Measurements from ENCODE around the gene TRAPPC6A. TPM values are rescaled to one million over a fixed set of nuclear protein-coding genes. Genes with fewer than 3 reads are reported as not detected.

Gene TRAPPC6A
- total and polyA plus RNA-seq, 2 donors (not counting 1 experiment from before 2014, with no cell fraction given) = 40.3 to 79.0 TPM

DNA sequence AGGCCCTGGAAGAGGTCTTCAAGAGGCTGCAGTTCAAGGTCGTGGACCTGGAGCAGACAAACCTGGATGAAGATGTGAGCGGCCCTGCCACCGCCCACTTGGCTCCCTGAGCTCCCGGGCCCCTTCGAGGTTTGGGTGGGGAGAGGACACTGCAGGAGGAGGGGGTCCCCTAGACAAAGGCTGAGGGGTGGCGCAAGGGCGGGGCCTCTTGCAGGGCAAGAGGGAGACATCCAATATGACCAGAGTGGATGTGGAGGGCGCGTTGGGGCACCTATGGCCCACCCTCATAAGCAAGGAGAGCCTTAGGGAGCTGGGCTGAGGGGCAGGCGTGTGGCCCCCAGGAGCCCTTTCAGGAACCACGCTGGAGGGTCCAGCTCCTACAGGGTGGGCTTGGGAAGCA lies 37.5 kb downstream of the TRAPPC6A start:
- peaks cover 38% of the 10 kb centered on the region for H3K79me2 ChIP-seq (ENCODE audit: control insufficient read depth, insufficient read depth, low read length)
- Mint-ChIP-seq H3K27ac (no peak overlapping the region), H3K4me3 (no peak overlapping the region), H3K9me3 (ENCODE audit: insufficient read depth) (no peaks in the 10 kb centered on the region), H3K27me3 (no peaks in the 10 kb centered on the region), H3K4me1 (peaks cover 26% of the 10 kb centered on the region)
- H2AFZ ChIP-seq (ENCODE audit: insufficient read depth, low read depth, low read length, poor library complexity, severe bottlenecking) = no peak overlapping the region
- H3K4me3 ChIP-seq (ENCODE audit: control extremely low read depth in 1 of 5, extremely low read depth in 1 of 5, insufficient read depth in 1 of 5, low read depth in 2 of 5, low read length in 4 of 5) = no peak overlapping the region
- DNase-seq = no peak
- ATAC-seq (ENCODE audit: low read depth) = no peak
- ChIA-PET POLR2A (no interaction called here), CTCF (no interaction called here)
- H3K4me2 ChIP-seq (replicated peaks; ENCODE audit: low read depth, low read length, poor library complexity, severe bottlenecking) = no peak overlapping the region
- H3K27ac ChIP-seq (ENCODE audit: low read length in 2 of 2) = no peak overlapping the region
- H3K9ac ChIP-seq (ENCODE audit: low read length) = no peak overlapping the region
- intact Hi-C loops (cut with micrococcal nuclease) = no loop called here
- H3K36me3 ChIP-seq (replicated peaks in 1 of 2; ENCODE audit: control extremely low read depth in 1 of 2, control insufficient read depth in 1 of 2, extremely low read depth in 1 of 2, insufficient read depth in 2 of 2, low read length in 1 of 2) = peaks cover 0 to 15% of the 10 kb centered on the region in 2 experiments
- peaks cover 22 to 29% of the 10 kb centered on the region in 2 donors for H3K4me1 ChIP-seq (ENCODE audit: control insufficient read depth in 2 of 2, insufficient read depth in 2 of 2, low read length in 2 of 2)
- H4K20me1 ChIP-seq (ENCODE audit: control insufficient read depth, insufficient read depth, low read length, poor library complexity, severe bottlenecking) = peaks cover 13% of the 10 kb centered on the region
- WGBS (ENCODE audit: insufficient coverage) = 97% methylated on average over 11 of the region's 11 CpGs
- TF ChIP-seq EZH2 (IDR thresholded peaks at IDR 0.05; ENCODE audit: borderline replicate concordance, insufficient read depth, low read depth, low read length, poor library complexity, severe bottlenecking) = no peak
- TF ChIP-seq, protein P1, sequence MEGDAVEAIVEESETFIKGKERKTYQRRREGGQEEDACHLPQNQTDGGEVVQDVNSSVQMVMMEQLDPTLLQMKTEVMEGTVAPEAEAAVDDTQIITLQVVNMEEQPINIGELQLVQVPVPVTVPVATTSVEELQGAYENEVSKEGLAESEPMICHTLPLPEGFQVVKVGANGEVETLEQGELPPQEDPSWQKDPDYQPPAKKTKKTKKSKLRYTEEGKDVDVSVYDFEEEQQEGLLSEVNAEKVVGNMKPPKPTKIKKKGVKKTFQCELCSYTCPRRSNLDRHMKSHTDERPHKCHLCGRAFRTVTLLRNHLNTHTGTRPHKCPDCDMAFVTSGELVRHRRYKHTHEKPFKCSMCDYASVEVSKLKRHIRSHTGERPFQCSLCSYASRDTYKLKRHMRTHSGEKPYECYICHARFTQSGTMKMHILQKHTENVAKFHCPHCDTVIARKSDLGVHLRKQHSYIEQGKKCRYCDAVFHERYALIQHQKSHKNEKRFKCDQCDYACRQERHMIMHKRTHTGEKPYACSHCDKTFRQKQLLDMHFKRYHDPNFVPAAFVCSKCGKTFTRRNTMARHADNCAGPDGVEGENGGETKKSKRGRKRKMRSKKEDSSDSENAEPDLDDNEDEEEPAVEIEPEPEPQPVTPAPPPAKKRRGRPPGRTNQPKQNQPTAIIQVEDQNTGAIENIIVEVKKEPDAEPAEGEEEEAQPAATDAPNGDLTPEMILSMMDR (IDR thresholded peaks at IDR 0.05) = no peak
- no peaks in the 10 kb centered on the region for H3K9me3 ChIP-seq (ENCODE audit: control extremely low read depth in 1 of 3, control insufficient read depth in 2 of 3, insufficient read depth in 1 of 3, low read length in 2 of 3)
- no peaks in the 10 kb centered on the region for H3K27me3 ChIP-seq (replicated peaks in 1 of 4; ENCODE audit: control extremely low read depth in 1 of 4, control insufficient read depth in 3 of 4, insufficient read depth in 4 of 4, low read length in 3 of 4)

- Histone ChIP-seq H3K4me3 (ENCODE audit: control extremely low read depth in 1 of 5, extremely low read depth in 1 of 5, insufficient read depth in 1 of 5, low read depth in 2 of 5, low read length in 4 of 5) (no peak overlapping the region), H3K79me2 (ENCODE audit: control insufficient read depth, insufficient read depth, low read length) (peaks cover 42% of the 10 kb centered on the region), H2AFZ (ENCODE audit: insufficient read depth, low read depth, low read length, poor library complexity, severe bottlenecking) (no peak overlapping the region), H3K4me2 (replicated peaks; ENCODE audit: low read depth, low read length, poor library complexity, severe bottlenecking) (no peak overlapping the region), H3K27me3 (replicated peaks in 1 of 4; ENCODE audit: control extremely low read depth in 1 of 4, control insufficient read depth in 3 of 4, insufficient read depth in 4 of 4, low read length in 3 of 4) (no peaks in the 10 kb centered on the region), H4K20me1 (ENCODE audit: control insufficient read depth, insufficient read depth, low read length, poor library complexity, severe bottlenecking) (peaks cover 13% of the 10 kb centered on the region), H3K4me1 (ENCODE audit: control insufficient read depth in 2 of 2, insufficient read depth in 2 of 2, low read length in 2 of 2) (peaks cover 26 to 33% of the 10 kb centered on the region in 2 donors), H3K27ac (ENCODE audit: low read length in 2 of 2) (no peak overlapping the region), H3K9me3 (ENCODE audit: control extremely low read depth in 1 of 3, control insufficient read depth in 2 of 3, insufficient read depth in 1 of 3, low read length in 2 of 3) (no peaks in the 10 kb centered on the region), H3K9ac (ENCODE audit: low read length) (no peak overlapping the region), H3K36me3 (replicated peaks in 1 of 2; ENCODE audit: control extremely low read depth in 1 of 2, control insufficient read depth in 1 of 2, extremely low read depth in 1 of 2, insufficient read depth in 2 of 2, low read length in 1 of 2) (peaks cover 0 to 15% of the 10 kb centered on the region in 2 experiments)
- H3K4me1 Mint-ChIP-seq = peaks cover 30% of the 10 kb centered on the region
- WGBS (ENCODE audit: insufficient coverage) = 98% methylated on average over 5 of the region's 8 CpGs
- ATAC-seq (ENCODE audit: low read depth) = no peak
- H3K27me3 Mint-ChIP-seq = no peaks in the 10 kb centered on the region
- no peak overlapping the region for H3K27ac Mint-ChIP-seq
- TF ChIP-seq, protein P1 (IDR thresholded peaks at IDR 0.05) = no peak
- no peak for TF ChIP-seq EZH2 (IDR thresholded peaks at IDR 0.05; ENCODE audit: borderline replicate concordance, insufficient read depth, low read depth, low read length, poor library complexity, severe bottlenecking)
- ChIA-PET POLR2A (no interaction called here), CTCF (no interaction called here)
- no peaks in the 10 kb centered on the region for H3K9me3 Mint-ChIP-seq (ENCODE audit: insufficient read depth)
- intact Hi-C loops (cut with micrococcal nuclease) = no loop called here
- H3K4me3 Mint-ChIP-seq = no peak overlapping the region
- DNase-seq = no peak
These were observed 37.9 kb downstream of the TRAPPC6A start for GRCh38 chr19:45140144-45140503.
